ENCODE measurements around the gene TRIM29. TPM values are rescaled to one million over a fixed set of nuclear protein-coding genes. Genes with fewer than 3 reads are reported as not detected.

The TRIM29 gene
- total RNA-seq, 1 experiment from 2014 or later: 38.5 TPM

- Histone ChIP-seq H3K9me2 (replicated peaks; ENCODE audit: low read length) (no peaks in the 10 kb centered on the region), H2AFZ (ENCODE audit: low read length) (no peak overlapping the region), H3K4me1 (ENCODE audit: insufficient read depth, low read length) (no peaks in the 10 kb centered on the region), H3K36me3 (ENCODE audit: low read depth, low read length) (no peaks in the 10 kb centered on the region), H3K9ac (ENCODE audit: low read length) (no peak overlapping the region), H3K27me3 (ENCODE audit: low read length) (0 out of 2 replicates have a peak, but pooled peaks cover 4% of the 10 kb centered on the region), H3K27ac (ENCODE audit: low read length) (no peak overlapping the region), H3K4me3 (ENCODE audit: low read length) (no peak overlapping the region), H3F3A (ENCODE audit: low read length, unreplicated experiment) (no peaks in the 10 kb centered on the region), H3K79me2 (ENCODE audit: low read length) (no peaks in the 10 kb centered on the region), H4K20me1 (ENCODE audit: low read length) (no peaks in the 10 kb centered on the region), H3K4me2 (ENCODE audit: low read length) (no peak overlapping the region), H3K9me3 (ENCODE audit: low read length) (no peaks in the 10 kb centered on the region)
- TF ChIP-seq CTCF (conservative IDR thresholded peaks at IDR 0.05; ENCODE audit: low read depth, low read length) (no peak), EZH2phosphoT487 (IDR thresholded peaks at IDR 0.05; ENCODE audit: borderline replicate concordance, low read length) (no peak), EZH2 (IDR thresholded peaks at IDR 0.05; ENCODE audit: low read length, unreplicated experiment) (no peak)
- POLR2A ChIA-PET (ENCODE audit: unreplicated experiment): no interaction called here
- peak; percentile 68 for DNase-seq
- no TSS peak for BruUV-seq (replicated peaks)
- CTCF ChIA-PET: no interaction called here
- intact Hi-C loops (cut with micrococcal nuclease): no loop called here
- ATAC-seq: peak; percentile 38; the same call in 1 of the 2 replicates
Measured at GRCh38 chr11:120153221-120153620, 15.3 kb upstream of the TRIM29 start.

- TF ChIP-seq EZH2 (IDR thresholded peaks at IDR 0.05; ENCODE audit: low read length, unreplicated experiment) (no peak), EZH2phosphoT487 (IDR thresholded peaks at IDR 0.05; ENCODE audit: borderline replicate concordance, low read length) (no peak), CTCF (conservative IDR thresholded peaks at IDR 0.05; ENCODE audit: low read depth, low read length) (no peak)
- Histone ChIP-seq H3K27me3 (ENCODE audit: low read length) (0 out of 2 replicates have a peak, but pooled peaks cover 4% of the 10 kb centered on the region), H3K79me2 (ENCODE audit: low read length) (no peaks in the 10 kb centered on the region), H3K4me3 (ENCODE audit: low read length) (no peak overlapping the region), H3K27ac (ENCODE audit: low read length) (no peak overlapping the region), H2AFZ (ENCODE audit: low read length) (no peak overlapping the region), H3K9ac (ENCODE audit: low read length) (no peak overlapping the region), H3K4me2 (ENCODE audit: low read length) (no peak overlapping the region), H3F3A (ENCODE audit: low read length, unreplicated experiment) (no peaks in the 10 kb centered on the region), H3K4me1 (ENCODE audit: insufficient read depth, low read length) (no peaks in the 10 kb centered on the region), H3K36me3 (ENCODE audit: low read depth, low read length) (no peaks in the 10 kb centered on the region), H3K9me2 (replicated peaks; ENCODE audit: low read length) (no peaks in the 10 kb centered on the region), H4K20me1 (ENCODE audit: low read length) (no peaks in the 10 kb centered on the region), H3K9me3 (ENCODE audit: low read length) (no peaks in the 10 kb centered on the region)
- POLR2A ChIA-PET (ENCODE audit: unreplicated experiment): no interaction called here
- CTCF ChIA-PET: interaction anchor here (0.5 kb wide), 1 partner anchor 14 kb away, joined by 3 read pairs; no protein-coding TSS in a partner anchor
- DNase-seq (no peak), ATAC-seq (no peak)
- intact Hi-C loops (cut with micrococcal nuclease): no loop called here
- BruUV-seq (replicated peaks): no TSS peak
Measured at GRCh38 chr11:120151536-120151935, 13.6 kb upstream of the TRIM29 start.

- POLR2A ChIA-PET (ENCODE audit: unreplicated experiment): no interaction called here
- intact Hi-C loops (cut with micrococcal nuclease): no loop called here
- no peaks in the 10 kb centered on the region for H4K20me1 ChIP-seq (ENCODE audit: low read length)
Measured at GRCh38 chr11:120149246-120149645, 11.3 kb upstream of the TRIM29 start.

More at GRCh38 chr11:120149246-120149645, 11.3 kb upstream of the TRIM29 start:
- Histone ChIP-seq H3K9ac (ENCODE audit: low read length) (no peak overlapping the region), H3K4me3 (ENCODE audit: low read length) (no peak overlapping the region), H3K36me3 (ENCODE audit: low read depth, low read length) (no peaks in the 10 kb centered on the region), H3K4me2 (ENCODE audit: low read length) (no peak overlapping the region), H3K9me3 (ENCODE audit: low read length) (no peaks in the 10 kb centered on the region), H3K4me1 (ENCODE audit: insufficient read depth, low read length) (no peaks in the 10 kb centered on the region), H3K9me2 (replicated peaks; ENCODE audit: low read length) (no peaks in the 10 kb centered on the region), H3K79me2 (ENCODE audit: low read length) (no peaks in the 10 kb centered on the region), H3K27me3 (ENCODE audit: low read length) (peaks cover 16% of the 10 kb centered on the region), H2AFZ (ENCODE audit: low read length) (no peak overlapping the region), H3F3A (ENCODE audit: low read length, unreplicated experiment) (no peaks in the 10 kb centered on the region), H3K27ac (ENCODE audit: low read length) (no peak overlapping the region)
- CTCF ChIA-PET: no interaction called here
- ATAC-seq (no peak), DNase-seq (no peak)
- TF ChIP-seq EZH2 (IDR thresholded peaks at IDR 0.05; ENCODE audit: low read length, unreplicated experiment): no peak
- no peak for TF ChIP-seq EZH2phosphoT487 (IDR thresholded peaks at IDR 0.05; ENCODE audit: borderline replicate concordance, low read length)
- TF ChIP-seq CTCF (conservative IDR thresholded peaks at IDR 0.05; ENCODE audit: low read depth, low read length): no peak
- BruUV-seq (replicated peaks): no TSS peak

Measured in PC-3 (cell line).